Mesothelial cell of epicardium (in vitro differentiated cells): ENCODE measurements around the gene SPAG17. TPM values are rescaled to one million over a fixed set of nuclear protein-coding genes. Genes with fewer than 3 reads are reported as not detected.

Experiments used
- DNase-seq, 2 experiments: peaks; one replicate each; pipeline ENCODE4 v3.0.0; 2021; ENCODE audit warnings: low spot score in 2 of 2; ENCODE audit not compliant: unreplicated experiment in 2 of 2
- H3K27ac Mint-ChIP-seq: 2 replicates; pipeline ENCODE4 v1.8.0; 2021; ENCODE audit warnings: mixed read lengths
- H3K27me3 Mint-ChIP-seq: 2 replicates; pipeline ENCODE4 v1.8.0; 2021; ENCODE audit warnings: low read depth, mixed read lengths
- H3K36me3 Mint-ChIP-seq: 2 replicates; pipeline ENCODE4 v1.8.0; 2021; ENCODE audit warnings: mixed read lengths
- H3K4me1 Mint-ChIP-seq: 2 replicates; pipeline ENCODE4 v1.8.0; 2021; ENCODE audit warnings: mixed read lengths
- H3K4me3 Mint-ChIP-seq: 2 replicates; pipeline ENCODE4 v1.8.0; 2021; ENCODE audit warnings: mild to moderate bottlenecking, moderate library complexity, mixed read lengths
- H3K9me3 Mint-ChIP-seq: 2 replicates; pipeline ENCODE4 v1.8.0; 2021; ENCODE audit warnings: mixed read lengths
- total RNA-seq: library from RNA; stranded (reverse); gene quantifications from 3 replicates; pipeline ENCODE4 v1.2.1, GENCODE V29; 2021
- TF ChIP-seq, protein P1 (sequence below): fragments of 200-600 bp; sonication (generic); IDR thresholded peaks from one replicate; pipeline ENCODE4 v1.5.0; 2021; ENCODE audit warnings: antibody characterized with exemption; ENCODE audit not compliant: unreplicated experiment

Gene SPAG17
- total RNA-seq, 1 donor from 2014 or later: 2.7 TPM

DNA sequence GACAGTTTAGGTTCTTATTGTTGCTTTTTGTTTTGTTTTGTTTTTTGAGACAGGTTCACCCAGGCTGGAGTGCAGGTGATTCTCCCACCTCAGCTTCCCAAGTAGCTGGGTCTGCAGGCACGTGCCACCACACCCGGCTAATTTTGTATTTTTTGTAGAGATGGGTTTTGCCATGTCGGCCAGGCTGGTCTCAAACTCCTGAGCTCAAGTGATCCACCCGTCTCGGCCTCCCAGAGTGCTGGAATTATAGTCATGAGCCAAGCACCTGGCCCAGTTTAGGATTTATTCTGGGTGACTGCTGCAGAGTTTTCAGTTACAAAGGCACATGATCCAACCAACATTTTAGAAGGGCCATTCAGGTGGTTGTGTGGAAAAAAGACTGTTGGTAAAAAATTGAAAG is 102.0 kb downstream of the SPAG17 start:
- H3K36me3 Mint-ChIP-seq: no peaks in the 10 kb centered on the region
- no peak overlapping the region for H3K4me3 Mint-ChIP-seq
- TF ChIP-seq, protein P1, sequence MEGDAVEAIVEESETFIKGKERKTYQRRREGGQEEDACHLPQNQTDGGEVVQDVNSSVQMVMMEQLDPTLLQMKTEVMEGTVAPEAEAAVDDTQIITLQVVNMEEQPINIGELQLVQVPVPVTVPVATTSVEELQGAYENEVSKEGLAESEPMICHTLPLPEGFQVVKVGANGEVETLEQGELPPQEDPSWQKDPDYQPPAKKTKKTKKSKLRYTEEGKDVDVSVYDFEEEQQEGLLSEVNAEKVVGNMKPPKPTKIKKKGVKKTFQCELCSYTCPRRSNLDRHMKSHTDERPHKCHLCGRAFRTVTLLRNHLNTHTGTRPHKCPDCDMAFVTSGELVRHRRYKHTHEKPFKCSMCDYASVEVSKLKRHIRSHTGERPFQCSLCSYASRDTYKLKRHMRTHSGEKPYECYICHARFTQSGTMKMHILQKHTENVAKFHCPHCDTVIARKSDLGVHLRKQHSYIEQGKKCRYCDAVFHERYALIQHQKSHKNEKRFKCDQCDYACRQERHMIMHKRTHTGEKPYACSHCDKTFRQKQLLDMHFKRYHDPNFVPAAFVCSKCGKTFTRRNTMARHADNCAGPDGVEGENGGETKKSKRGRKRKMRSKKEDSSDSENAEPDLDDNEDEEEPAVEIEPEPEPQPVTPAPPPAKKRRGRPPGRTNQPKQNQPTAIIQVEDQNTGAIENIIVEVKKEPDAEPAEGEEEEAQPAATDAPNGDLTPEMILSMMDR: no peak
- H3K9me3 Mint-ChIP-seq: no peaks in the 10 kb centered on the region
- H3K4me1 Mint-ChIP-seq: peaks cover 11% of the 10 kb centered on the region
- no peak for DNase-seq
- H3K27ac Mint-ChIP-seq: no peak overlapping the region
- H3K27me3 Mint-ChIP-seq: peaks cover 4% of the 10 kb centered on the region

DNA sequence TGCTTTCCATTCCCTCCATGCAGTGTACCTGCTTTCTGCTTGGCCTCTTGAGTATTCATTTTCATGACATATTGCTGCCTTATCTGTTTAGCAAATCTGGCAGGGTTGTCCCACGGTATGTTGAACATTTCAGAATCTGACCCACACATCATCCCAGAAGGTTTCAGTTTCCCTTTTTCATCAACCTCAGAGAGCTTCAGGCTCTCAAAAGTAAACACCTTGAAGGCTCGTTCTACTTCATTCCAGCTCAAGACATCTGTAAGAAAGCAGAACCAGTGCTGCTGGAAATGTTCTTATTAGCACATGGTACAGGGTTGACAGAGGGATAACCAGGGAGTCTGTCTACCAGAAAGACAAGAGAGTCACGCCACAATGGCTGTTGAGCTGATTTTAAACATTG is 103.6 kb downstream of the SPAG17 start:
- H3K9me3 Mint-ChIP-seq: no peaks in the 10 kb centered on the region
- peaks cover 21% of the 10 kb centered on the region for H3K4me1 Mint-ChIP-seq
- no peak overlapping the region for H3K4me3 Mint-ChIP-seq
- H3K27me3 Mint-ChIP-seq: peaks cover 4% of the 10 kb centered on the region
- H3K27ac Mint-ChIP-seq: peak overlapping the region; percentile 49
- no peaks in the 10 kb centered on the region for H3K36me3 Mint-ChIP-seq
- TF ChIP-seq, protein P1: no peak
- no peak for DNase-seq

DNA sequence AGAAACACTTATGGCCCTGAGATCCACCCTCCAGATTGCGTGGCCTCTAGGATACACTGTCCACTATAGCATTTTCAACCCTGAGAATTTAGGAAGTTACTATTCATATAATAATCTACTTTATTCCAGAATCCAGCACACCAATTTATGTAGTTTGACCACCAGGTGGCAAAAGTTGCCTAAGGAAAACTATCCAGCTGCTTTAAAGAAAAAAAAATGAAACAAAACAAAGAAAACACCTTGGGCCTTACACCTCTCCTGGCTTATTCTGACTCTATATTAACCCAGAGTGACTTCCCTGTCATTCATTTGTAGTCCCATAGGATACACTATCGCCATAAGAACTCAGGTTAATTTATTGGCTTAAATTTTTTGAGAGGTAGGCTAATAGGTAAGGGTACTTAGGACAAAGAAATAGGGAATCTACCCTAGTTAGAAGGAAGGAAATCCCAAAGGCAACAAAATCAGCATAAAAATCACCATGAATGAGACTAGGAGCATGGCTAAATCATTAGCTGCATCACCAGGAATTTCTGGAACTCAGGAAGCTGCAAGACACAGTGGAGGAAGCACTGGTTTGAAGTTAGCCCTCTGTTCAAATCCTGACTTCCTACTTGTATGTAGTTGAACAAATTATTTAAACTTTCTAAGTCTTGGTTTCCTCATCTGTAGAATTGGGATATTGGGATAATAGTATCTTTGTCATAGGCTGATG is 107.5 kb downstream of the SPAG17 start:
- peaks cover under 1% of the 10 kb centered on the region for H3K27me3 Mint-ChIP-seq
- peaks cover 43% of the 10 kb centered on the region for H3K4me1 Mint-ChIP-seq
- no peaks in the 10 kb centered on the region for H3K9me3 Mint-ChIP-seq
- H3K36me3 Mint-ChIP-seq: no peaks in the 10 kb centered on the region
- no peak for DNase-seq
- H3K27ac Mint-ChIP-seq: no peak overlapping the region
- TF ChIP-seq, protein P1: peak; percentile 91
- H3K4me3 Mint-ChIP-seq: no peak overlapping the region

DNA sequence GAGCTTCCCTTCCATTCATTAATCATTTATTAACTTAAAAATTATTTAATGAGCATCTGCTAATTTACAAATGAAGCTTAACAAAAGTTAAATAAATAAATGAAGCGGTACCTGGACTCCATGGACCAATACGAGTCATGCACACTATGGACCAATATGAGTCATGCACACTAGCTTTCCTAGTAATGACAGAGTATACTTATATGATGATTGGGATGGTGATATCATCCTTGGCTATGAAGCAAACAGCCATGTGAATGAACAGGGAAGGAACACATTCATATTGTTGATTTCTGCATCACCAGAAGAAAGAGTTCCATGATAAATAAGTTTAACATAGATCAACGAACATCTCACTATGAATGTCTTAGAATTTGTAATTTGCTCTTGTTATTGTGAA is 109.9 kb downstream of the SPAG17 start:
- DNase-seq: no peak
- peaks cover 32% of the 10 kb centered on the region for H3K4me1 Mint-ChIP-seq
- no peaks in the 10 kb centered on the region for H3K9me3 Mint-ChIP-seq
- H3K27me3 Mint-ChIP-seq: no peaks in the 10 kb centered on the region
- no peak overlapping the region for H3K27ac Mint-ChIP-seq
- TF ChIP-seq, protein P1: no peak
- H3K4me3 Mint-ChIP-seq: no peak overlapping the region
- H3K36me3 Mint-ChIP-seq: no peaks in the 10 kb centered on the region

DNA sequence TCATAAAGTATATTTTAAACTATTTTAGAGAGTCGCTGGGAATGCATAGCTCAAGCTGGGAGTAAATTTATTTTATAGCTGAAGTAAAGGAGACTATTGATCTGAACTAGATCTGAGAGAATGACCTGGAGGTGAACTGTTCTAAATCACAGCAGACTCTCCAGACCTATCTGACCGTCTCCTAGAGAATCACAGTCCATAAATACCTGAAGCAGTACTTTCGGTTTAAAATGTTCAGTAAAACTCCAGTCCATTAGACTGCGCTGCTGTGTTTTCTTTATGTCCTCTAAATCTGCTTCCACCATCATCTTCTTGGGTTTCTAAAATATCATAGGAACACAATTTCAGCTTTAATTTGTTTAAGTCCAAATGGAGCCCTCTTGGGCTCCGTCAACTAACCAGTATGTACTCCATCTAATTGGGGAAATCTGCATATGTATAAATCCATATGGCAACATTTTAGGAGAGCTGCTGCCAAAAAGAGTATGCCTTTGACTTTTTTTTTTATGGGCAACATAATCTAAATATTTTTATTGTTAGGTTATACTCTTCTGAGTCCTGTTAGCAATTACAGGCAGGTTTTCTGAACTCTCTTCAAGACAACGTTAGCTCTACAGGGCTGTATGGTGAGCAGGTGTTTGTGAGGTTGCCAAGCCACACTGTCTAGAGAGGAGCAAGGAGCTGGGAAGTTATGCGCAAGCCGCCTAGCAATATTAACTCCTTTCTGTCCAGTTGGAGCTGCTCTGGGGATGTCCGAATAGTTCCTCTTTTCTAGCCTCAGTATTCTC is 111.2 kb downstream of the SPAG17 start:
- H3K4me1 Mint-ChIP-seq: peaks cover 35% of the 10 kb centered on the region
- TF ChIP-seq, protein P1: no peak
- no peak for DNase-seq
- H3K36me3 Mint-ChIP-seq: no peaks in the 10 kb centered on the region
- no peaks in the 10 kb centered on the region for H3K9me3 Mint-ChIP-seq
- H3K4me3 Mint-ChIP-seq: no peak overlapping the region
- H3K27me3 Mint-ChIP-seq: no peaks in the 10 kb centered on the region
- peak overlapping the region; percentile 58 for H3K27ac Mint-ChIP-seq
